Thyroid gland (tissue), 4 donors: ENCODE measurements around the gene DNAH17.

Experiments used
- CTCF ChIP-seq, 6 experiments: fragments of 200-600 bp in 3 of 6; fragments of 450-650 bp in 3 of 6; sonication (generic) in 3 of 6; IDR thresholded peaks; one replicate each; pipeline ENCODE4 v1.5.1; 2016 to 2019; ENCODE audit warnings: antibody characterized with exemption in 6 of 6, mild to moderate bottlenecking in 2 of 6, inconsistent platforms in 1 of 6, moderate library complexity in 1 of 6
- POLR2A ChIP-seq, 2 donors: fragments of 450-650 bp; IDR thresholded peaks; one replicate each; pipeline ENCODE4 v1.6.1; 2017; ENCODE audit warnings: antibody characterized with exemption in 2 of 2, mild to moderate bottlenecking in 2 of 2, moderate library complexity in 1 of 2

- no peak for TF ChIP-seq CTCF (IDR thresholded peaks at IDR 0.05)
- no peak for TF ChIP-seq POLR2A (IDR thresholded peaks at IDR 0.05)
These were observed 156.1 kb downstream of the DNAH17 start for GRCh38 chr17:78421084-78421533.
